B cell (primary cell): ENCODE results near the gene PEX16. TPM values are rescaled to one million over a fixed set of nuclear protein-coding genes. Genes with fewer than 3 reads are reported as not detected.

ENCODE experiments used
- ATAC-seq: fragments of 200-7000 bp; cut with Tn5 transposase; one replicate; pipeline ENCODE4 v1.10.0; 2021; ENCODE audit warnings: low read depth, mild to moderate bottlenecking, moderate number of reproducible peaks, moderate library complexity
- CTCF ChIA-PET: fragments of 350-600 bp; sonication (Branson Sonifier 250); formaldehyde crosslinking; loops from one replicate; lab custom pipeline; 2021; ENCODE audit warnings: antibody characterized with exemption, inconsistent platforms; lab: Charles Lee
- POLR2A ChIA-PET: fragments of 350-600 bp; sonication (Branson Sonifier 250); formaldehyde crosslinking; loops from one replicate; lab custom pipeline; 2021; ENCODE audit warnings: antibody characterized with exemption; lab: Charles Lee
- DNase-seq: peaks from one replicate; pipeline ENCODE4 v3.0.0; 2013
- H2AFZ ChIP-seq: 2 replicates; pipeline ENCODE4 v1.6.1; 2012; ENCODE audit warnings: mild to moderate bottlenecking, low read depth, low read length; ENCODE audit not compliant: insufficient read depth, poor library complexity, severe bottlenecking
- H3K27ac ChIP-seq, 2 donors: 1 replicate in 1 of 2; 2 replicates in 1 of 2; pipeline ENCODE4 v1.5.1; 2012 to 2013; ENCODE audit warnings: low read length in 2 of 2, mild to moderate bottlenecking in 2 of 2, moderate library complexity in 1 of 2
- H3K27me3 ChIP-seq, 4 experiments: fragments of 200-600 bp in 1 of 4; sonication (generic) in 1 of 4; replicated peaks in 1 of 4; 1 replicate in 2 of 4; 2 replicates in 2 of 4; pipeline versions ENCODE4 v1.6.1 to v1.7.0; 2013 to 2016; ENCODE audit warnings: low read length in 3 of 4, mild to moderate bottlenecking in 2 of 4, mixed read lengths in 1 of 4, moderate library complexity in 1 of 4; ENCODE audit not compliant: insufficient read depth in 4 of 4, control insufficient read depth in 3 of 4; ENCODE audit errors: control extremely low read depth in 1 of 4
- H3K36me3 ChIP-seq, 2 experiments: replicated peaks in 1 of 2; 1 replicate in 1 of 2; 2 replicates in 1 of 2; pipeline versions ENCODE4 v1.6.1 to v1.7.1; 2013; ENCODE audit warnings: low read length in 1 of 2; ENCODE audit not compliant: insufficient read depth in 2 of 2, control insufficient read depth in 1 of 2; ENCODE audit errors: control extremely low read depth in 1 of 2, extremely low read depth in 1 of 2
- H3K4me1 ChIP-seq, 2 donors: fragments of 200-600 bp in 1 of 2; sonication (generic) in 1 of 2; 1 replicate in 1 of 2; 2 replicates in 1 of 2; pipeline versions ENCODE4 v1.5.1 to v1.6.1; 2013 to 2017; ENCODE audit warnings: low read length in 2 of 2; ENCODE audit not compliant: control insufficient read depth in 2 of 2, insufficient read depth in 2 of 2
- H3K4me2 ChIP-seq: replicated peaks from 2 replicates; pipeline ENCODE3; 2012; ENCODE audit warnings: mild to moderate bottlenecking, low read depth, low read length; ENCODE audit not compliant: poor library complexity, severe bottlenecking
- H3K4me3 ChIP-seq, 5 experiments: fragments of 200-600 bp in 1 of 5; sonication (generic) in 1 of 5; 1 replicate in 3 of 5; 2 replicates in 2 of 5; pipeline versions ENCODE4 v1.5.1 to v1.7.0; 2011 to 2016; ENCODE audit warnings: low read length in 4 of 5, mild to moderate bottlenecking in 4 of 5, low read depth in 2 of 5, control low read depth in 1 of 5, moderate library complexity in 1 of 5; ENCODE audit not compliant: insufficient read depth in 1 of 5; ENCODE audit errors: control extremely low read depth in 1 of 5, extremely low read depth in 1 of 5
- H3K79me2 ChIP-seq: fragments of 200-600 bp; sonication (generic); one replicate; pipeline ENCODE4 v1.6.0; 2016; ENCODE audit warnings: low read length; ENCODE audit not compliant: control insufficient read depth, insufficient read depth
- H3K9ac ChIP-seq: fragments of 200-600 bp; sonication (generic); 2 replicates; pipeline ENCODE4 v1.6.1; 2017; ENCODE audit warnings: mild to moderate bottlenecking, low read length, moderate library complexity
- H3K9me3 ChIP-seq, 3 donors: one replicate each; pipeline versions ENCODE4 v1.6.1 to v1.7.1; 2013; ENCODE audit warnings: low read length in 2 of 3; ENCODE audit not compliant: control insufficient read depth in 2 of 3, insufficient read depth in 1 of 3; ENCODE audit errors: control extremely low read depth in 1 of 3
- H4K20me1 ChIP-seq: 2 replicates; pipeline ENCODE4 v1.6.0; 2012; ENCODE audit warnings: mild to moderate bottlenecking, low read length; ENCODE audit not compliant: insufficient read depth, control insufficient read depth, poor library complexity, severe bottlenecking
- H3K27ac Mint-ChIP-seq: one replicate; pipeline ENCODE4 v1.8.0; 2021; ENCODE audit warnings: mixed read lengths
- H3K27me3 Mint-ChIP-seq: one replicate; pipeline ENCODE4 v1.8.0; 2021; ENCODE audit warnings: mixed read lengths
- H3K4me1 Mint-ChIP-seq: one replicate; pipeline ENCODE4 v1.8.0; 2021; ENCODE audit warnings: mixed read lengths
- H3K4me3 Mint-ChIP-seq: one replicate; pipeline ENCODE4 v1.8.0; 2021; ENCODE audit warnings: mixed read lengths
- H3K9me3 Mint-ChIP-seq: one replicate; pipeline ENCODE4 v1.8.0; 2022; ENCODE audit warnings: mixed read lengths; ENCODE audit not compliant: insufficient read depth
- CTCF ChIP-seq: fragments of 200-600 bp; IDR thresholded peaks from one replicate; pipeline ENCODE4 v1.8.0; 2022; ENCODE audit warnings: antibody characterized with exemption, mild to moderate bottlenecking
- EZH2 ChIP-seq: IDR thresholded peaks from 2 replicates; pipeline ENCODE4 v1.6.1; 2012; ENCODE audit warnings: borderline replicate concordance, low read depth, mild to moderate bottlenecking, moderate library complexity, low read length; ENCODE audit not compliant: insufficient read depth, poor library complexity, severe bottlenecking
- WGBS: methylation state at CpG from one replicate; pipeline ENCODE4 v1.1.5; 2013; ENCODE audit warnings: missing lambda C conversion rate; ENCODE audit not compliant: insufficient coverage; 5-methylcytosine and 5-hydroxymethylcytosine counted together
- intact Hi-C: fragments of 100-400 bp; cut with micrococcal nuclease; formaldehyde crosslinking; loops from one replicate; pipeline ENCODE4 v1.10.0; 2022
- polyA plus RNA-seq: library from polyadenylated mRNA; depleted of rRNA; stranded (reverse); fragments of >200 nt; gene quantifications from 2 replicates; pipeline ENCODE4 v1.2.3, GENCODE V29; 2012
- total RNA-seq, 2 donors: library from RNA; stranded (reverse); fragments of 120-200 nt in 1 of 2; gene quantifications; 1 replicate in 1 of 2; 2 replicates in 1 of 2; pipeline versions ENCODE4 v1.2.3 to v1.2.4, GENCODE V29; 2013 to 2022

Gene PEX16
- total and polyA plus RNA-seq, 2 donors (not counting 1 experiment from before 2014, with no cell fraction given) = 89.4 to 107 TPM

GRCh38 chr11:45932217-45932616 is 14.5 kb upstream of the PEX16 start:
- Histone ChIP-seq H3K27ac (peak overlapping the region; percentile 92 to 93), H3K36me3 (peaks cover 0 to 25% of the 10 kb centered on the region in 2 experiments), H3K9me3 (no peaks in the 10 kb centered on the region), H3K27me3 (no peaks in the 10 kb centered on the region), H4K20me1 (peaks cover 37% of the 10 kb centered on the region), H2AFZ (no peak overlapping the region), H3K4me2 (peak overlapping the region; percentile 91), H3K4me1 (peaks cover 76 to 89% of the 10 kb centered on the region in 2 donors), H3K79me2 (peaks cover 89% of the 10 kb centered on the region), H3K9ac (peak overlapping the region; percentile 82), H3K4me3 (peak overlapping the region; percentile 63 to 95 (median 90))
- no peaks in the 10 kb centered on the region for H3K27me3 Mint-ChIP-seq
- DNase-seq = peak; percentile 16
- peaks cover 96% of the 10 kb centered on the region for H3K4me1 Mint-ChIP-seq
- intact Hi-C loops = loop anchor here (2.0 to 10.0 kb wide), 4 partner anchors 75 to 1623 kb away; partner anchors contain the start of genes CELF1, PHF21A and SLC35C1
- peak overlapping the region; percentile 92 for H3K27ac Mint-ChIP-seq
- peak overlapping the region; percentile 95 for H3K4me3 Mint-ChIP-seq
- H3K9me3 Mint-ChIP-seq = no peaks in the 10 kb centered on the region
- TF ChIP-seq EZH2 (no peak), CTCF (no peak)
- no peak for ATAC-seq
- WGBS = 61% methylated on average over 4 of the region's 8 CpGs
- ChIA-PET POLR2A (interaction anchor here (10.9 kb wide), 1 partner anchor 11 kb away, joined by 162 read pairs; the partner anchor contains the start of genes LARGE2 and PEX16), CTCF (interaction anchor here (3.4 to 11.4 kb wide), 3 partner anchors 11 to 74 kb away, joined by 17 to 98 read pairs (median 50); partner anchors contain the start of genes LARGE2 and PEX16)

GRCh38 chr11:45931739-45932138 is 14.1 kb upstream of the PEX16 start:
- peak overlapping the region; percentile 95 for H3K4me3 Mint-ChIP-seq
- Histone ChIP-seq H3K4me3 (peak overlapping the region; percentile 63 to 95 (median 90)), H3K27ac (peak overlapping the region; percentile 92 to 93), H3K36me3 (peaks cover 0 to 29% of the 10 kb centered on the region in 2 experiments), H3K27me3 (no peaks in the 10 kb centered on the region), H3K4me2 (peak overlapping the region; percentile 91), H2AFZ (no peak overlapping the region), H4K20me1 (peaks cover 37% of the 10 kb centered on the region), H3K9me3 (no peaks in the 10 kb centered on the region), H3K9ac (peak overlapping the region; percentile 82), H3K4me1 (peaks cover 76 to 89% of the 10 kb centered on the region in 2 donors), H3K79me2 (peaks cover 89% of the 10 kb centered on the region)
- POLR2A ChIA-PET = interaction anchor here (10.9 kb wide), 1 partner anchor 11 kb away, joined by 162 read pairs; the partner anchor contains the start of genes LARGE2 and PEX16
- H3K27me3 Mint-ChIP-seq = no peaks in the 10 kb centered on the region
- TF ChIP-seq EZH2 (no peak), CTCF (no peak)
- intact Hi-C loops = loop anchor here (2.0 to 10.0 kb wide), 5 partner anchors 33 to 1623 kb away; partner anchors contain the start of genes CELF1, PHF21A and SLC35C1
- CTCF ChIA-PET = interaction anchor here (2.0 to 11.4 kb wide), 4 partner anchors 11 to 75 kb away, joined by 11 to 98 read pairs (median 34); partner anchors contain the start of genes LARGE2 and PEX16
- ATAC-seq (no peak), DNase-seq (peak; percentile 10)
- H3K27ac Mint-ChIP-seq = peak overlapping the region; percentile 92
- WGBS = 59% methylated on average over 7 of the region's 10 CpGs
- no peaks in the 10 kb centered on the region for H3K9me3 Mint-ChIP-seq
- H3K4me1 Mint-ChIP-seq = peaks cover 96% of the 10 kb centered on the region
